ENCODE results near the gene IFRD1. TPM values are rescaled to one million over a fixed set of nuclear protein-coding genes. Genes with fewer than 3 reads are reported as not detected.
A peak's percentile ranks its signal among the peaks of the same experiment; 100 is the strongest.

Gene IFRD1
- total and polyA plus RNA-seq, 12 donors, result 20.5 to 86.2 (median 52.7) TPM

DNA sequence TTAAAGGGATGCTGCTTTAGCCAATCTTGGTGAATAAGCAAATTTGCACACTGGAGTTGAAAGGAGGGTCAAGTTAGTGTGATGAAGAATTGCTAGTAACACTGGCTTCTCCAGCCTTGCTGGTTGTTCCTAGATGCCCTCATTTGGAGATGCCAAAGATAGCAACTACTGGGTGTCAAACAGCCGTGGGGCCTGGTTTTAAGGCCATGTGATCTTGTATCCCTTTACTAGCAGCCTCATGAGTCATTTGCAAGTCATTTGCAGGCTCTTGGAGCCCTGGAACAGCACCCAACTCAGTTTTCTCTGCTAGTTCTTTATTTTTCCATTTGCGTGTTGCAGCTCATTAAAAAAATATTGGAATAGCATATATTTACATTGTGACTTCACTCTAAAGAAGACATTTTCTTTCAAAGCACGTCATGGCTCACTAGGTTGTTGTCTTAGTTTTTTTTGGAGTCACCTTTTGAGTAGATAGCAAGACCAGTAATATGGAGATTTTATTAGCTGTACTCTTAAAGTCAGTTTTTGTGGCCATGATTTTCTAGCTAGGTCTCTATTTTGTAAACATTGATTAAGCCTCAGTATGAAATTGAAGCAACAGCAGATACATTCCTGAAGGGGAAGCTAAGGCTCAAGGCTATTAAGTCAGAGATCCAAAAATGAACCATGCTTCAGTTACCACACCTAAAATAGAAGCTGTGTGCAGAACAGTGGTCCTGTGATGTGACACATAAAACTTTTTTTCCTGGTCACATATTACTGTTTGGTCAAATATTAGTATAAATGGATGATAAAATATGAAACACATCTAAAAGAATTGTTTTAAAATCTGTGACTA is 31.8 kb downstream of the IFRD1 start:
- no peaks in the 10 kb centered on the region for H3K27me3 ChIP-seq
- peak in 1 of 2 donors; percentile 31 for TF ChIP-seq POLR2A (IDR thresholded peaks at IDR 0.05)
- TF ChIP-seq, protein P1, sequence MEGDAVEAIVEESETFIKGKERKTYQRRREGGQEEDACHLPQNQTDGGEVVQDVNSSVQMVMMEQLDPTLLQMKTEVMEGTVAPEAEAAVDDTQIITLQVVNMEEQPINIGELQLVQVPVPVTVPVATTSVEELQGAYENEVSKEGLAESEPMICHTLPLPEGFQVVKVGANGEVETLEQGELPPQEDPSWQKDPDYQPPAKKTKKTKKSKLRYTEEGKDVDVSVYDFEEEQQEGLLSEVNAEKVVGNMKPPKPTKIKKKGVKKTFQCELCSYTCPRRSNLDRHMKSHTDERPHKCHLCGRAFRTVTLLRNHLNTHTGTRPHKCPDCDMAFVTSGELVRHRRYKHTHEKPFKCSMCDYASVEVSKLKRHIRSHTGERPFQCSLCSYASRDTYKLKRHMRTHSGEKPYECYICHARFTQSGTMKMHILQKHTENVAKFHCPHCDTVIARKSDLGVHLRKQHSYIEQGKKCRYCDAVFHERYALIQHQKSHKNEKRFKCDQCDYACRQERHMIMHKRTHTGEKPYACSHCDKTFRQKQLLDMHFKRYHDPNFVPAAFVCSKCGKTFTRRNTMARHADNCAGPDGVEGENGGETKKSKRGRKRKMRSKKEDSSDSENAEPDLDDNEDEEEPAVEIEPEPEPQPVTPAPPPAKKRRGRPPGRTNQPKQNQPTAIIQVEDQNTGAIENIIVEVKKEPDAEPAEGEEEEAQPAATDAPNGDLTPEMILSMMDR (IDR thresholded peaks at IDR 0.05), result no peak
- H3K9me3 ChIP-seq (replicated peaks in 1 of 3), result no peaks in the 10 kb centered on the region
- WGBS, 4 donors, result 47 to 57% (median 53%) methylated on average over 3 of the region's 3 CpGs
- H3K27ac ChIP-seq, result peak overlapping the region in 2 of 5 donors; percentile 54 to 71
- H3K36me3 ChIP-seq (replicated peaks in 1 of 2), result peaks cover 0 to 4% of the 10 kb centered on the region in 2 donors
- peaks cover 13 to 47% of the 10 kb centered on the region in 2 donors for H3K4me1 ChIP-seq (replicated peaks in 1 of 2)
- peak; percentile 31 to 84 (median 69) for DNase-seq
- H3K4me3 ChIP-seq, result no peak overlapping the region
- intact Hi-C loops (cut with DNase I), result no loop called here

DNA sequence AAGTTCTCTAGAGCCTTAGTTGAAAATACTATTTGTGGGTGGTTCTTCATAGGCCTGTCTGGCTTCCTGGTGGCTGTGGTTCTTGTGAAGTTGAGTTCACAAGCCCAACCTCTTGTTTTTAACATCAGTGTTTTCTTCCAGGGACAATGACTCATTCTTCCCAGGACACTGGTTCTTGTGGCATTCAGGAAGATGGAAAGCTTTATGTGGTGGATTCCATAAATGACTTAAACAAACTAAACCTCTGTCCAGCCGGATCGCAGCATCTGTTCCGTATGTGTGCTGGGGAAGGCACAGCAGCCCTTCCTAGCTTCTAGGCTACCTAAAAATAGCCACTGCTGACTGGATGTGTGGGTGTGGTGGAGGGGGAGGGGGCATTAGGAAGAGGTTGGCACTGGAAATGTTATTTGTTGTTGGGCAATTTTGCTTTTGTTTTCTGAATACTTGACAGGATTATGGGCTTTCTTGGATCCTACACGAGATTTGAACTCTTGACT is 34.5 kb downstream of the IFRD1 start:
- Histone ChIP-seq H3K4me3 (peak overlapping the region in 1 of 4 donors; percentile 10), H3K4me1 (replicated peaks in 1 of 2) (peaks cover 13 to 51% of the 10 kb centered on the region in 2 donors), H3K27me3 (no peaks in the 10 kb centered on the region), H3K36me3 (replicated peaks in 1 of 2) (no peaks in the 10 kb centered on the region), H3K27ac (peak overlapping the region in 3 of 5 donors; percentile 4 to 78 (median 54)), H3K9me3 (replicated peaks in 1 of 3) (no peaks in the 10 kb centered on the region)
- 52 to 62% (median 57%) methylated on average over 4 of the region's 4 CpGs for WGBS, 4 donors
- no peak for TF ChIP-seq POLR2A (IDR thresholded peaks at IDR 0.05)
- TF ChIP-seq, protein P1 (IDR thresholded peaks at IDR 0.05), result no peak
- peak in 5 of 7 donors; percentile 26 to 47 (median 37) for DNase-seq
- intact Hi-C loops (cut with DNase I), result no loop called here

DNA sequence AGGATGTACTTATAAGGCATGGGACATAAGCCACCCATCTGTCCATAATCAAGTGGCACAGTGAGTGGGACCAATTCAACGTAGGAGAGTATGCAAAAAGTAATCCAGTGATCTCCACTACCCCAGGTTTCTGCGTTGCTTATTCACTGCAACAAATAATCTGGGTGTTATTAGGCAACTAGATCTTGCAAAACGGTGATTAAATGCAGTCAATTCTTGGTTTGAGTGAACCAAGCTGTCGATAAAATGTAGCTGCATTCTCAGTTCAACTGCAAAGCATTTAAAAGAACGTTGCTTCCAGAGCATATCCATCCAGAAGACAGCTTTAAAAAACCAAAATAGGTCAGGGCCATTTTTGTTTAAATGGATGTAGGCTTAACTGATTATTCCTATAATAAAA is 35.5 kb downstream of the IFRD1 start:
- DNase-seq, result no peak
- TF ChIP-seq, protein P1 (IDR thresholded peaks at IDR 0.05), result no peak
- TF ChIP-seq POLR2A (IDR thresholded peaks at IDR 0.05), result no peak
- Histone ChIP-seq H3K4me1 (replicated peaks in 1 of 2) (peaks cover 13 to 51% of the 10 kb centered on the region in 2 donors), H3K36me3 (replicated peaks in 1 of 2) (no peaks in the 10 kb centered on the region), H3K27me3 (no peaks in the 10 kb centered on the region), H3K4me3 (no peak overlapping the region), H3K9me3 (replicated peaks in 1 of 3) (no peaks in the 10 kb centered on the region), H3K27ac (no peak overlapping the region)
- WGBS, 4 donors, result 65 to 71% (median 67%) methylated on average over 5 of the region's 5 CpGs
- intact Hi-C loops (cut with DNase I), result no loop called here

DNA sequence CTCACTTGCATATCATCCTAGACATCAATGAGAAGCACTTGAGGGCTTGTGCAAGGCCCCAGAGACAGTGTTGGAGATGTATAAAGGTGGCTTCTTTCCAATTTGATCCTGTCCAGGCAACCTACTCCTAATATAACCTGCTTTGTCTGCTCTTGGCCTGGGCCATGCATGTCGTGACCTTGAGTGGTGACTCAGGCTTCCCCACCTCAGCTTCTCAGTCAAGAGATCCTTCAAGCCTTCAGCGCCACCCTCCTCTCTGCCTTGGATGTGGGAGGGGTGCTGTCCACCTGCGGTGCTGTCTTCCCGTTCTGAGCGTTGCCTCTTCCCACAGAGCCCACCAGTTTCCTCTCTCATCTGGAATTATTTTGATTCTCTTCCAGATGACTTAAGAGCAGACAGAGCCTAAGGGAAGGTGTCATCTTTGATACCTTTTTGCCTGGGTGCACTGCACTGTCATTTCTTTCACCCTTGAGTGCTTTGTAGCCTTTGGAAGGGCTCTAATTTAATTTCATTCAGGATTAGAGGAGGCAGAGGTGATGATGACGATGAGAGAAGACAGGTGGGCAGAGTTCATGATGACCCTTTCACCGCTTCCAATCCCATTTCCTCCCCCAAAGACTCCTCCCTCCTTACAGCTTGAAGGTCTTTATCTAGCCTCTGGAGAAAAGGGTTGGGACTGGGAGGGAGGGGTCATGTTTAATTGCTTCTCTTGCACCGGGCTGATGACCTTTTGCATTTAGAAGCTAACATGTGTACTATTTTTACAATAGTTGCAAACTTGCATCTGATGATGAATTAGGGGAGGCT is 37.4 kb downstream of the IFRD1 start:
- Histone ChIP-seq H3K27ac (no peak overlapping the region), H3K27me3 (no peaks in the 10 kb centered on the region)

More for the DNA sequence above, 37.4 kb downstream of the IFRD1 start:
- H3K4me1 ChIP-seq (replicated peaks in 1 of 2), result peaks cover 3 to 32% of the 10 kb centered on the region in 2 donors
- TF ChIP-seq, protein P1 (IDR thresholded peaks at IDR 0.05), result no peak
- TF ChIP-seq POLR2A (IDR thresholded peaks at IDR 0.05), result no peak
- H3K36me3 ChIP-seq (replicated peaks in 1 of 2), result no peaks in the 10 kb centered on the region
- peak in 2 of 7 donors; percentile 31 for DNase-seq
- intact Hi-C loops (cut with DNase I), result no loop called here
- no peak overlapping the region for H3K4me3 ChIP-seq
- no peaks in the 10 kb centered on the region for H3K9me3 ChIP-seq (replicated peaks in 1 of 3)
- 79 to 89% (median 80%) methylated on average over 8 of the region's 8 CpGs for WGBS, 4 donors
